DOHH2 (cell line): ENCODE measurements around the gene ST14.

Experiments
- H3F3A ChIP-seq: fragments of 200-600 bp; sonication (generic), shearing (Covaris generic); 2 replicates; pipeline ENCODE4 v1.6.0; 2016; ENCODE audit warnings: antibody characterized with exemption, mild to moderate bottlenecking; ENCODE audit not compliant: control insufficient read depth, insufficient read depth
- H3K27ac ChIP-seq: fragments of 200-600 bp; sonication (generic); 2 replicates; pipeline ENCODE4 v1.5.1; 2014; ENCODE audit warnings: low read depth, mild to moderate bottlenecking, low read length, moderate library complexity
- H3K27me3 ChIP-seq: fragments of 200-600 bp; sonication (generic); 2 replicates; pipeline ENCODE4 v1.6.1; 2014; ENCODE audit warnings: mild to moderate bottlenecking, low read length, mixed read lengths; ENCODE audit not compliant: control insufficient read depth
- H3K36me3 ChIP-seq: fragments of 200-600 bp; sonication (generic); 2 replicates; pipeline ENCODE4 v1.6.1; 2014; ENCODE audit warnings: mild to moderate bottlenecking, low read length, moderate library complexity, mixed read lengths; ENCODE audit not compliant: control insufficient read depth
- H3K4me1 ChIP-seq: fragments of 200-600 bp; sonication (generic); 2 replicates; pipeline ENCODE4 v1.6.1; 2014; ENCODE audit warnings: mild to moderate bottlenecking, low read length, mixed read lengths; ENCODE audit not compliant: control insufficient read depth
- H3K4me2 ChIP-seq: fragments of 200-600 bp; sonication (generic); 2 replicates; pipeline ENCODE4 v1.6.0; 2014; ENCODE audit warnings: mild to moderate bottlenecking, low read length, moderate library complexity
- H3K4me3 ChIP-seq: fragments of 200-600 bp; sonication (generic); 2 replicates; pipeline ENCODE4 v1.5.1; 2014; ENCODE audit warnings: mild to moderate bottlenecking, low read length, mixed read lengths
- H3K79me2 ChIP-seq: fragments of 200-600 bp; sonication (generic); 2 replicates; pipeline ENCODE4 v1.6.1; 2014; ENCODE audit warnings: mild to moderate bottlenecking, low read length, mixed read lengths; ENCODE audit not compliant: control insufficient read depth
- H3K9me2 ChIP-seq: fragments of 200-600 bp; sonication (generic); replicated peaks from 2 replicates; pipeline ENCODE4 v1.6.1; 2014; ENCODE audit warnings: mild to moderate bottlenecking, low read length, mixed read lengths; ENCODE audit not compliant: control insufficient read depth
- H3K9me3 ChIP-seq: fragments of 200-600 bp; sonication (generic); 2 replicates; pipeline ENCODE4 v1.6.1; 2014; ENCODE audit warnings: antibody characterized with exemption, low read length, mixed read lengths; ENCODE audit not compliant: control insufficient read depth, insufficient read depth
- H4K20me1 ChIP-seq: fragments of 200-600 bp; sonication (generic); 2 replicates; pipeline ENCODE4 v1.6.0; 2014; ENCODE audit warnings: low read depth, mild to moderate bottlenecking, antibody characterized with exemption, low read length, moderate library complexity; ENCODE audit not compliant: control insufficient read depth, insufficient read depth
- CTCF ChIP-seq: fragments of 200-600 bp; sonication (generic); IDR thresholded peaks from one replicate; pipeline ENCODE4 v1.5.1; 2014; ENCODE audit warnings: antibody characterized with exemption, mild to moderate bottlenecking, low read depth, low read length; ENCODE audit not compliant: poor library complexity, severe bottlenecking
- EZH2phosphoT487 ChIP-seq: fragments of 200-600 bp; sonication (generic); IDR thresholded peaks from 2 replicates; pipeline ENCODE4 v1.6.1; 2017; ENCODE audit warnings: borderline replicate concordance, mild to moderate bottlenecking, antibody characterized with exemption, low read length, moderate library complexity, mixed read lengths

Gene ST14

GRCh38 chr11:130125638-130126037 lies 33.9 kb upstream of the ST14 start:
- H3K4me2 ChIP-seq, result no peak overlapping the region
- TF ChIP-seq EZH2phosphoT487 (no peak), CTCF (no peak)
- H3K36me3 ChIP-seq, result peaks cover 97% of the 10 kb centered on the region
- no peak overlapping the region for H3K27ac ChIP-seq
- peaks cover 4% of the 10 kb centered on the region; the same call in 1 of the 2 replicates for H4K20me1 ChIP-seq
- peaks cover 25% of the 10 kb centered on the region for H3F3A ChIP-seq
- peaks cover 22% of the 10 kb centered on the region for H3K4me1 ChIP-seq
- H3K9me3 ChIP-seq, result no peaks in the 10 kb centered on the region
- H3K4me3 ChIP-seq, result no peak overlapping the region
- no peaks in the 10 kb centered on the region for H3K9me2 ChIP-seq
- H3K79me2 ChIP-seq, result peaks cover 37% of the 10 kb centered on the region
- H3K27me3 ChIP-seq, result no peaks in the 10 kb centered on the region

GRCh38 chr11:130126516-130126915 lies 33.1 kb upstream of the ST14 start:
- TF ChIP-seq EZH2phosphoT487, result no peak
- no peak for TF ChIP-seq CTCF
- H3K27ac ChIP-seq, result no peak overlapping the region
- no peaks in the 10 kb centered on the region for H3K27me3 ChIP-seq
- H3K9me3 ChIP-seq, result no peaks in the 10 kb centered on the region
- peaks cover 18% of the 10 kb centered on the region for H3F3A ChIP-seq
- H3K4me3 ChIP-seq, result no peak overlapping the region
- H3K36me3 ChIP-seq, result peaks cover 98% of the 10 kb centered on the region
- H3K4me2 ChIP-seq, result no peak overlapping the region
- peaks cover 4% of the 10 kb centered on the region; the same call in 1 of the 2 replicates for H4K20me1 ChIP-seq
- H3K4me1 ChIP-seq, result peaks cover 13% of the 10 kb centered on the region
- no peaks in the 10 kb centered on the region for H3K9me2 ChIP-seq
- H3K79me2 ChIP-seq, result peaks cover 32% of the 10 kb centered on the region

- H3F3A ChIP-seq, result peaks cover 11% of the 10 kb centered on the region
- TF ChIP-seq CTCF (no peak), EZH2phosphoT487 (no peak)
- peaks cover 28% of the 10 kb centered on the region for H3K79me2 ChIP-seq
- no peak overlapping the region for H3K4me2 ChIP-seq
- peaks cover under 1% of the 10 kb centered on the region; the same call in 1 of the 2 replicates for H4K20me1 ChIP-seq
- no peak overlapping the region for H3K27ac ChIP-seq
- H3K36me3 ChIP-seq, result peaks cover 98% of the 10 kb centered on the region
- no peaks in the 10 kb centered on the region for H3K9me2 ChIP-seq
- no peak overlapping the region for H3K4me3 ChIP-seq
- H3K4me1 ChIP-seq, result peaks cover 12% of the 10 kb centered on the region
- no peaks in the 10 kb centered on the region for H3K27me3 ChIP-seq
- H3K9me3 ChIP-seq, result no peaks in the 10 kb centered on the region
These were observed 32.1 kb upstream of the ST14 start for GRCh38 chr11:130127509-130127908.
